A204.1 (cell line): ENCODE results near the gene PYGM.
A peak's percentile ranks its signal among the peaks of the same experiment; 100 is the strongest.

Source experiments
- FAIRE-seq: peaks from 2 replicates; lab custom pipeline; 2012; peaks lifted over from hg19 to GRCh38; lab: Jason Lieb, UNC

PYGM gene

GRCh38 chr11:64759722-64760719 lies at the start of gene PYGM:
Gene PYGM, minus strand, starts transcription at chr11:64759974. Its CDS starts 76 bp downstream, at chr11:64759898.
- no peak for FAIRE-seq

- no peak for FAIRE-seq
These were observed 45.7 kb upstream of the PYGM start for GRCh38 chr11:64805481-64805880.

GRCh38 chr11:64804346-64805210 lies 44.8 kb upstream of the PYGM start:
- FAIRE-seq = no peak

GRCh38 chr11:64803846-64804345 lies 44.1 kb upstream of the PYGM start:
- no peak for FAIRE-seq

GRCh38 chr11:64803158-64803845 lies 43.5 kb upstream of the PYGM start, which contains the start of gene MAP4K2:
Gene MAP4K2, minus strand, starts transcription at chr11:64803214. Its CDS starts 65 bp downstream, at chr11:64803149.
- peak; percentile 85 for FAIRE-seq

- FAIRE-seq = no peak
These were observed 42.8 kb upstream of the PYGM start for GRCh38 chr11:64802370-64803157.

- FAIRE-seq = no peak
These were observed 42.0 kb upstream of the PYGM start for GRCh38 chr11:64801561-64802369.

- FAIRE-seq = no peak
These were observed 41.3 kb upstream of the PYGM start for GRCh38 chr11:64801158-64801464.

GRCh38 chr11:64800303-64801157 lies 40.8 kb upstream of the PYGM start:
- FAIRE-seq = no peak

GRCh38 chr11:64799623-64800302 lies 40.0 kb upstream of the PYGM start:
- FAIRE-seq = no peak

- no peak for FAIRE-seq
These were observed 39.5 kb upstream of the PYGM start for GRCh38 chr11:64799256-64799622.

GRCh38 chr11:64796757-64797541 lies 37.2 kb upstream of the PYGM start:
- FAIRE-seq = no peak

- no peak for FAIRE-seq
These were observed 36.4 kb upstream of the PYGM start for GRCh38 chr11:64796047-64796756.

GRCh38 chr11:64794526-64794925 lies 34.8 kb upstream of the PYGM start:
- FAIRE-seq = no peak

GRCh38 chr11:64793271-64794160 lies 33.7 kb upstream of the PYGM start:
- no peak for FAIRE-seq

GRCh38 chr11:64792482-64792881 lies 32.7 kb upstream of the PYGM start:
- FAIRE-seq = no peak
